Hepatocyte (in vitro differentiated cells): ENCODE data around the gene RNF144B.

Experiments
- EZH2 ChIP-seq: fragments of 200-600 bp; sonication (generic); IDR thresholded peaks from 2 replicates; pipeline ENCODE4 v1.6.1; 2016; ENCODE audit warnings: antibody characterized with exemption, mild to moderate bottlenecking, borderline replicate concordance
- EZH2phosphoT487 ChIP-seq: fragments of 200-600 bp; sonication (generic); IDR thresholded peaks from one replicate; pipeline ENCODE4 v1.6.1; 2018; ENCODE audit warnings: antibody characterized with exemption, mild to moderate bottlenecking, low read depth, moderate library complexity; ENCODE audit not compliant: unreplicated experiment, severe bottlenecking
- TF ChIP-seq, protein P1 (sequence below): fragments of 200-600 bp; sonication (generic); IDR thresholded peaks from 2 replicates; pipeline ENCODE4 v1.5.1; 2016; ENCODE audit warnings: antibody characterized with exemption, mild to moderate bottlenecking; ENCODE audit not compliant: poor library complexity

GRCh38 chr6:18446771-18447170 lies 59.6 kb downstream of the RNF144B start:
- TF ChIP-seq, protein P1, sequence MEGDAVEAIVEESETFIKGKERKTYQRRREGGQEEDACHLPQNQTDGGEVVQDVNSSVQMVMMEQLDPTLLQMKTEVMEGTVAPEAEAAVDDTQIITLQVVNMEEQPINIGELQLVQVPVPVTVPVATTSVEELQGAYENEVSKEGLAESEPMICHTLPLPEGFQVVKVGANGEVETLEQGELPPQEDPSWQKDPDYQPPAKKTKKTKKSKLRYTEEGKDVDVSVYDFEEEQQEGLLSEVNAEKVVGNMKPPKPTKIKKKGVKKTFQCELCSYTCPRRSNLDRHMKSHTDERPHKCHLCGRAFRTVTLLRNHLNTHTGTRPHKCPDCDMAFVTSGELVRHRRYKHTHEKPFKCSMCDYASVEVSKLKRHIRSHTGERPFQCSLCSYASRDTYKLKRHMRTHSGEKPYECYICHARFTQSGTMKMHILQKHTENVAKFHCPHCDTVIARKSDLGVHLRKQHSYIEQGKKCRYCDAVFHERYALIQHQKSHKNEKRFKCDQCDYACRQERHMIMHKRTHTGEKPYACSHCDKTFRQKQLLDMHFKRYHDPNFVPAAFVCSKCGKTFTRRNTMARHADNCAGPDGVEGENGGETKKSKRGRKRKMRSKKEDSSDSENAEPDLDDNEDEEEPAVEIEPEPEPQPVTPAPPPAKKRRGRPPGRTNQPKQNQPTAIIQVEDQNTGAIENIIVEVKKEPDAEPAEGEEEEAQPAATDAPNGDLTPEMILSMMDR = no peak
- TF ChIP-seq EZH2 (no peak), EZH2phosphoT487 (no peak)
